ENCODE data around the gene PPIL4.
"Not testable (repeated sequence)": the region's sequence is repeated elsewhere in the genome, so short reads cannot be mapped to it uniquely, and the experiment has no call there.

Gene PPIL4

DNA sequence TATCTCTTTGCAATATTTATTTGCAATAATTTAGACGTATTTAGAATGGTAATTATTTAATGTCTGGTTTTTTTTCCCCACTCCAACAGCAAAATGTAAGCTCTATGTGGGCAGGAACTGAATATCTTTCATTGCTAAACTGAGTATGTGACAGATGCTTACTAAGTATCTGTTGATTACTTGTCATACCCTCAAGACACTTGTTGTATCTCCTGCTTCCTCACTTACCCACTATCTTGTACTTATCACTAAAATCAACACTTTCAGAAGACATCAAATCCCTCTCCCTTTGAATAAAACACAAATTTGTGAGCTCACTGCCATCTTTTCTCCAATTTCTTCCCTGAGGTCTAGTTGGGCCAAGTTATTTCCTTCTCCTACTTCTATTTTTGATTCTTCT is 30.3 kb downstream of the PPIL4 start:
- no peak for DNase-seq

DNA sequence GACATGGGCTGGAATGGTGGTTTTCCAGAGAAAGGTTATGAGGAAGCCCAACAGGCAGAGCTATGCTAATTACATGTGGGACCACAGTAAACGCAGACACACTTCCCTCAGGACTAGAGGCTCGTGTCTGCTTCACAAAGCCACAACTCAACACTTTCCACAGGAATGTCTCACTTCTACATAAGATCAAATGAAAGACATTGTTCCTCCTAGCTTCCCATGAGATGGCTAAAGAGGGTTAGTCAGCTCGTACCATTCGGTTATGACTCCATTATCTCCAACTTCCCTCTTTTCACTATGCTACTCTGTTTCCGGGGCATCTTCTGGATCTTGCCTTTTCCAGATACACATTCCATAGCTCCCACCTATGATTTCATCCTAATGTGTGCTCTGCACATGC is 31.9 kb downstream of the PPIL4 start:
- DNase-seq = no peak

DNA sequence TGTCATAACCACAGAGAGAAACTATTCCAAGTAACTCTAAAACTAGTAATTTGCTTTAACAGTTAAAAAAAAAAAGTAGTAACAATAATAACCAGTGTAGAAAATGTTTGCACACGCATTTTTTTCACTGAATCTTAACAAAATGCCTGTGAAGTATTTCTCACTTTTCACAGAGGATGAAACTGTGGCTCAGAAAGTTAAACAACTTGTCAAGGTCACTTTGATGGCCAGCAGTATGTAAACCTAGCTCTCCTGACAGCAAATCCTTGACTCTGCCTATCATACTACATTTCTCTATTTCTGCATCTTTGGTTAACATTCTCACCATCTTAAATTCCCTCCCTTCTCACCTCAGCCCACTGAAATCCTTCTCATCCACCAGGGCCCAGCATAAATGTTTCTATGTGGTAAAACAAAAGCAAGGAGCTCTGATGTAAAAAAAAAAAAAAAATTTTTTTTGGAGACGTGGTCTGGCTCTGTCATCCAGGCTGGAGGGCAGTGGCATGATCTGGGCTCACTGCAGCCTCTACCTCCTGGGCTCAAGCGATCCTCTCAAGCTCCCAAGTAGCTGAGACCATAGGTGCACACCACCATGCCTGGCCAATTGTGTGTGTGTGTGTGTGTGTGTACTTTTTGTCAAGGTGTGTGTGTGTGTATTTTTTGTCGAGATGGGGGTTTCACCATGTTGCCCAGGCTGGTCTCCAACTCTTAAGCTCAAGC is 34.9 kb downstream of the PPIL4 start:
- no peak for DNase-seq

DNA sequence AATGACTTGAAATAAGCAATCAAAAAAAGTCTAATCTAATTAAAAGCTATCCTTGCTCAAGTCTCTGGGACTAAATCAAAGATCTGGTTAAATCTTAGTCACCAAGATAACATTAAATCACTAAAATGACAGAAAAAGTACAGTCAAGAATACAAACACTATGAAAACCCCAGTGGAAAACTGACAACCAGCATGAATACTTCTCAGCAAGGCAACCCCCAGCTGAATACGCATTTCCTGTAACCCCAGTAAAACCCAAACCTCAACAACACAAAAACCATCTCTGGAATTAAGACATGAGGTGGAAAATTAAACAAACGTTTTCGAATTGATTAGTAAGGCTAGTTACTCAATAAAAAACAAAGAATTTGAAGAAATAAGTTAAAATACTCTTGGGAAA is 37.4 kb downstream of the PPIL4 start:
- DNase-seq = no peak

DNA sequence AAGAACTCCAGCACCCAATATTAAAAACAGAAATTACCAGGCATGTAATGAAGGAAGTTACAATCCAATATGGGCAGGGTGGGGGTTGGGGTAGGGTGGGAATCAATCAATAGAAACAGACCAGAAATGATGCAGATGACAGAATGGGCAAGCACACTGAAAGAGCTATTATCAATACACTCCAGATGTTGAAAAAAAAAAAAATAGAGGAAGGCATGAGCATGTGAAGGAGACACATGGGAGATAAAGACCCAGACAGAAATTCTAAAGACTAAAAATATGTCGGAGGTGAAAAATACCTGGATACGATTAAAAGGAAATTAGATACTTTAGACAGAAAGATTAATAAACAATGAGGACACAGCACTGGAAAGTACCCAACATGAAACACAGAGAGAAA is 42.0 kb downstream of the PPIL4 start:
- no peak for DNase-seq

DNA sequence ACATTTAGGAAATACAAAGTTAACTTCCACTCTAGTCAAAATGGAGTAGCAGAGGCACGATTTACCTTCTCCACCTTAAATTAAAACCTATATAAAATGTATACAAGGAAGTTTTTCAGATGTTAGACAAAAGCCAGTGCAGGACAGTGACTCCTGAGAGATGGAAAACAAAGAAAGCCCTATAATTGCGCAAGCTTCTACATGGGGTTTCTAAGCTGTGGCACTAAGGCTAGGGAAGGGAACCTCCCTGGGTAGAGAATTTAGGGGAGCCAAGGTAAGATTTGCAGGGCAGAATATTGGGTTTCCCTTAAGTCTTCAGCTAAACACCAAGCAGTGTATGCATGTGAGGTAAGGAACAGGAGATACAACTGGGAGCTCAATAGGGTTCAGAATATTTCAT is 42.6 kb downstream of the PPIL4 start:
- DNase-seq = no peak

DNA sequence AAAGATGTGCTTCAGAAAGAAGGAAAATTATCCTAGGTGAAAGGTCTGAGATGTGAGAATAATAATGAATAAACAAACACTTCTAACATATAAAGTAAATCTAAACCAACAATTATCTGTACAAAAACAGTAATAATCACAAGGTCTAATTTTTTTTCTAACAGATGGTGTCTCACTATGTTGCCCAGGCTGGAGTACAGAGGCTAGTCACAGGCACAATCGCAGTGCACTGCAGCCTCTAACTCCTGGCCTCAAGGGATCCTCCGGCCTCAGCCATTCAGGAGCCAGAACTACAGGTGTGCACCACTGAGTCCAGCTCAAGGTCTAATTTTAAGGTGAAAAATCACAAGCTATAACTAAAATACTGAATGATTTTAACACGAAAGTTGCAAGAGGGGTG is 44.1 kb downstream of the PPIL4 start:
- no peak for DNase-seq

DNA sequence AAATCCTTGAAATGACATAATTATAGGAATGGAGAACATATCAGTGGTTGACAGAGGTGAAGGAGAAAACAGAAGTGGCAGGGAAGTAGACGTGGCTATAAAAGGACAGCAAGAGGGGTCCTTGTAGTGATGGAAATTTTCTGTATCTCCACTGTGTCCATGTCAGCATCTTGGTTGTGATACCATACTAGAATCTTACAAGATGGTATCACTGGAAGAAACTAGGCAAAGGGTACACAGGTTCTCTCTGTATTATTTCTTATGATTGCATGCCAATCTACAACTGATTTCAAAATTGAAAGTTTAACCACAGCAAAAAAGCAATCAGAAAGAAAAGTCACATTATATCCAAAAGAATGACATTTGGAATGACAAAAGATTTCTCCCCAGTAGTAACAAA is 44.6 kb downstream of the PPIL4 start:
- DNase-seq = no peak

DNA sequence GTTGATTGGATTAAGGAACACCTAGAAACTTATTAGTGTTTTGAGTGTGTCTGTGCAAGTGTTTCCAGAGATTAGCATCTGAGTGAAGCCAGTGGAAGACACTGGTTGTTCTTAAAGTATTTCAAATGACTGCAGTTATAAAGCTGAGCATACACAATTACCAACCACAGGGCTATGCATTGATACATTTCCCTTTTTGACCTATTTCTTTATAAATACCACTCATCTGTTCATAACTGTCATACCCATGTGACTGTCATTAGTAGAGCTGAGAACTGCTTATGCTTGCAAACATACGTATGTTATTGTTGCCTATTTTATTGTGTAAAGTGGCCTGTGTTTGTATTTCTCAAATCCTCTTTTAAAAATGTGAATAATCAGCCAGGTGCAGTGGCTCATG is 45.7 kb downstream of the PPIL4 start:
- DNase-seq = no peak

DNA sequence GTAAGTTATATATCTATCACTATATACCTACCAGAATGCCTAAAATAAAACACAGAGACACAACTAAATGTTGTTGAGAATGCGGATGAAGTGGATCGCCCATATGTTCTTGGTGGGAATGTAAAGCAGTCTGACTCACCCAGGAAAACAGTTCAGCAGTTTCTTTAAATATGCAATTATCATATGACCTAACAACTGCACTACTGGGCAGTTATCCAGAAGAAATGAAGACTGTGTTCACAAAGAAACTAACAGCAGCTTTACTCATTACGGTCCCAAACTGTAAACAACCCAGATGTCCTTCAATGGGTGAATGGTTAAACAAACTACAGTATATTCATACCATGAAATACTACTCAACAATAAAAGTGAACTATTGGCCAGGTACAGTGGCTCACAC is 46.8 kb downstream of the PPIL4 start:
- peak; percentile 56 for DNase-seq

DNA sequence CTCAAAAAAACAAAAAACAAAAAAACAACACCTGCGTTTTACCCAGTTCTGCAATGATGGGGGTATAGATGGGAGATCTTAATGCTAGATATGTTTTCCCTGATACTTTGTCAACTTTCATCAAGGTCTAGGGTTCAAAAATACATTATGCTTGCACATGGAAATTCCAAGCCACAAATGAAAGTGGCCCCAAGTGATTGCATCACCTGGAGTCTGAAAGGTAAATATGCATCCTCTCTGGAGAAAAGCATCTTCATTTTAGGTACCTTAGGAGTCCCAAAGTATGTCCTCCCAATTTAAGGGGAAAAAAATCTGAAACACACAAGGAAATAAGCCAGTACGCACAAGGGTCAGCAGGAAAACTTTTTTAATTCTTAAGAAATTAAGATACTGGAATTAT is 48.5 kb downstream of the PPIL4 start:
- DNase-seq = no peak

DNA sequence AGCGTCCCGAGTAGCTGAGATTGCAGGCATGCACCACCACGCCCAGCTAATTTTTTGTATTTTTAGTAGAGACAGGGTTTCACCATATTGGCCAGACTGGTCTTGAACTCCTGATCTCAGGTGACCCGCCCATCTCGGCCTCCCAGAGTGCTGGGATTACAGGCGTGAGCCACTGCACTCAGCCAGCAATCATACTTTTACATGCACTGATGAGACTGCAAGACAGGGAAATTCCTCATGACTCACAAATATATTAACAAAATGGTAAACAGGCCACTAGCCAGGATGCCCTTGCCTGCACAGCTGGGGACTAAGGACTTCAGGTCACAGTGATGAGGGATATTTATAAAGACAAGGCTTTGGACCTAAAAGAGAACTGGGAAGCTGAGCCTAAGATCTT is 49.2 kb downstream of the PPIL4 start:
- DNase-seq = not testable (repeated sequence)

DNA sequence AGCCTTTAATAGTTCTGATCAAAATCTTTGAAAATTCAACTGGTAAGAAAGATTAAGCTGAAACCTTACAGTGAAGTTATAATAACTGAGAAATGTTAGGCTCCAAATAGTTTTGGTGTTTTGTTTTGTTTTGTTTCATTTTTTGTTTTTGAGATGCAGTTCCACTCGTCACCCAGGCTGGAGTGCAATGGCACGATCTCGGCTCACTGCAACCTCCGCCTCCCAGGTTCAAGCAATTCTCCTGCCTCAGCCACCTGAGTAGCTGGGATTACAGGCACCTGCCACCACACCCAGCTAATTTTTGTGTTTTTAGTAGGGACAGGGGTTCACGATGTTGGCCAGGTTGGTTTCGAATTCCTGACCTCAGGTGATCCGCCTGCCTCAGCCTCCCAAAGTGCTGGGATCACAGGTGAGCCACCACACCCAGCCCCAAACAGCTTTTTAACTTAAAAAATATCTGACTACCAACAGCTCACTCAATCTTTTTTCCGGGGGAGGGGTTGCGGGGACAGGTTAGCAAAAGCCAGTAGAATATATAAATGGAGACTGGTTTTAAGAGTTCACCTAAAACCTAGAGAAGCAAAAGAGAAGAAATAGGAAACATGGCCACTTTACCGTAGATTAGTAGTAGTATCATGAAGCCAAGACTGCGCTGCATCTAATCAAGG is 50.4 kb downstream of the PPIL4 start:
- DNase-seq = not testable (repeated sequence)

DNA sequence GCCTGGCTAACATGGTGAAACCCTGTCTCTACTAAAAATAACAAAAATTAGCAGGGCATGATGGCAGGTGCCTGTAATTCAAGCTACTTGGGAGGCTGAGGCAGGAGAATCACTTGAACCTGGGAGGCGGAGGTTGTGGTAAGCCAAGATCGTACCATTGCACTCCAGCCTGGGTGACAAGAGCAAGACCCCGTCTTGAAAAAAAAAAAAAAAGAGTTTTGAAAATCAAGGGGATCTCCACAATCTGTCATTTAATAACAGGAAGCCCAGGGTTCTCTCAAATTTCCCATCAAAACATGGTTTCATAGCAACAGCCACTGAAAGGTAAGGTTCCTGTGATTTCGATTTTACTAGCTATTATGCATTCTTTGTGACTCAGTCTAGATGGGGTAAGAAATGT is 51.0 kb downstream of the PPIL4 start:
- not testable (repeated sequence) for DNase-seq

DNA sequence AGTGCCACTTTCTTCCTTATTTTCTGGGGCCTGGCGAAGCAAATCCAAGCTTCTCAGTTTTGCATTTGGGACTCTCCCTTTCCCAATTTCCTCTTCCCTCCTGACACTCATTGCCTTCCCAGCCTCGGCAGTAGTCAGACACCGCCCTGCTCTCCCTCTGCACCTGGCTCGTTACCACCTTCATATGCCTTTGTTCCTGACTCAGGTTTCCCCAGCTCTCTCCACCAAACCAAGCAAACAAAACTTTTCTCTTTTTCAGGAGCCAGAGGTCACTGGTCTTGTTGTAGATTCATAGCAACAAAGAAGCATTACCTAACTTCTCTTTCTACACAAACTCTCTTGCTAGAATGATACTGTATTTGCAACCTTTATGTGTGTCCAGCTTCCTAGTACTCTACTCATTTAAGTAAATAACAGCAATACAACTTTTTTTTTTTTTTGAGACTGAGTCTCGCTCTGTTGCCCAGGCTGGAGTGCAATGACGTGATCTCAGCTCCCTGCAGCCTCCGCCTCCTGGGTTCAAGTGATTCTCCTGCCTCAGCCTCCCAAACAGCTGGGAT is 52.0 kb downstream of the PPIL4 start:
- no peak for DNase-seq

DNA sequence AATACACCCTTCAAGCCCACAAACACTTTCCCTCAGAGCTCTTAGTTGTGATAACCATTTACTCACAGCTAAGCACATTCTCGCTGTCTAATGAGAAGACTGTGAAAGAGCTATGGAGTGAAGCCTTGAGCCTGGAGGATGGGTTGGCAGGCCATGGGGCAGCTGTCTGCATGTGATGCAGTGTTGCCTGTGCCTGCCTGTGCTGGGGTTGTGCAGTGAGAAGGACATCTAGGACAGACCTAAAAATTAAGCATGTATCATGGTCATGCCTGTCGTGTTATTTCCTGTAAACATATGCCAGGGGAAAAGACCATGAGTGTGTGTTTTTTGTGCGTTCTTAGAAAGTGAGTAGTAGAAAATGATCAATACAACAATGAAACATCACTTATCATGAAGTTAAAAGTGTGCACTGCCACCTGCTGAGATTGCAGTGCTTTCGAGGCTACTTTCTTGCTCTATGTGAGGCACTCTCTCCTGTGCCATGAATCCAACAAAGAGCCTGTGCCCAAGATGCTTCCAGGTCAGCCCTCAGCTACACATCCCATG is 53.0 kb downstream of the PPIL4 start:
- DNase-seq = no peak

DNA sequence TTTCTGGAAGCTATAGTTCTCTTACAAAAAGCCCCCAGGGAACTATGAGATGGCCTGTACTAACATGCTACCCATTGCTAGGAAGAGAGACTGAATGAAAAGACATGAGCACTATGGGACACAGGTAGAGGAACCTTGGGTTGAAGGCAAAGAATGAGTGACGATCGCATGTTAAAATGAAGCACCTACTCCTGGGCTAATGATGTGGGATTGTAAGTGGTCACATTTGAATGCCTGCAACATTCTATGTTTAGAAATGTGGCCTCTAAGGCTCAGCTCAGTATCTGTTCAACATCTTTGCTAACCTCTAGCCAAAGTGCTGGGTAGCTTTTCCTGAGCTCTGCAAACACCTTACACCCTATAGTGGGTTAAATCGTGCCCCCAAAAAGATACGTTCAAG is 55.9 kb downstream of the PPIL4 start:
- no peak for DNase-seq

DNA sequence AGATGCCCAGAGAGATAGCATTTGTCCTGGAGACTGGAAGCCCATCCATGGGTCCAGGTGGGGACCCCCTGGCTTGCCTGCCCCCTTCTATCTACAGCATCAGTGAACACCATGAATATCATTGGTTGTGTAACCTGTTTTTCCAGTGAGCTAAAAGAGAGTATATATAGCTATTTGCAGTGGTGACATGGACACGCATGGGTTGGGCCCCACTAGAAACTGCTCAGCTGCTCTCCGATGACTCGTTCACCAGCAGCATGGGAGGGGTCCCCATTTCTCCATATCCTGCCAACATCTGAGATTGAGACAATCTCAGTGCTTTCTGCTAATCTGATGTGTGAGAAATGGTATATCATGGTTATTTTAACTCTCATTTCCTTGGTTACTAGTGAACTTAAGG is 57.0 kb downstream of the PPIL4 start:
- no peak for DNase-seq

DNA sequence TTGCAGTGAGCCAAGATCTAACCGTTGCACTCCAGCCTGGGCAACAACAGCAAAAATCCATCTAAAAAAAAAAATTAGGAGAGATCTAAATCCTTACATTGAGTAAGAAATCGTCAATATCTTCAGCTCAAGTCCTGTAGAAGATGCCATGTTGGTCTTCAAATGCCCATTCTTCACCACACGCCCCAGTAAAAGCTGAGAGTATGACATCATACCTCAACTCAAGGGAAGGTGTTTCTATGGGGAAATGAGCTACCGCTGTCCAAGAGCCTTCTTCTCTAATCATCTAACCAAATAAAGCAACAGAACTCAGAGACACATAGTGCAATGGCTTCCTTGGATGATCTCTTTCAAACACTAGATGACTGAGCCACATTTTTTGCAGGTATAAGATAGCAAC is 58.5 kb downstream of the PPIL4 start:
- DNase-seq = no peak

DNA sequence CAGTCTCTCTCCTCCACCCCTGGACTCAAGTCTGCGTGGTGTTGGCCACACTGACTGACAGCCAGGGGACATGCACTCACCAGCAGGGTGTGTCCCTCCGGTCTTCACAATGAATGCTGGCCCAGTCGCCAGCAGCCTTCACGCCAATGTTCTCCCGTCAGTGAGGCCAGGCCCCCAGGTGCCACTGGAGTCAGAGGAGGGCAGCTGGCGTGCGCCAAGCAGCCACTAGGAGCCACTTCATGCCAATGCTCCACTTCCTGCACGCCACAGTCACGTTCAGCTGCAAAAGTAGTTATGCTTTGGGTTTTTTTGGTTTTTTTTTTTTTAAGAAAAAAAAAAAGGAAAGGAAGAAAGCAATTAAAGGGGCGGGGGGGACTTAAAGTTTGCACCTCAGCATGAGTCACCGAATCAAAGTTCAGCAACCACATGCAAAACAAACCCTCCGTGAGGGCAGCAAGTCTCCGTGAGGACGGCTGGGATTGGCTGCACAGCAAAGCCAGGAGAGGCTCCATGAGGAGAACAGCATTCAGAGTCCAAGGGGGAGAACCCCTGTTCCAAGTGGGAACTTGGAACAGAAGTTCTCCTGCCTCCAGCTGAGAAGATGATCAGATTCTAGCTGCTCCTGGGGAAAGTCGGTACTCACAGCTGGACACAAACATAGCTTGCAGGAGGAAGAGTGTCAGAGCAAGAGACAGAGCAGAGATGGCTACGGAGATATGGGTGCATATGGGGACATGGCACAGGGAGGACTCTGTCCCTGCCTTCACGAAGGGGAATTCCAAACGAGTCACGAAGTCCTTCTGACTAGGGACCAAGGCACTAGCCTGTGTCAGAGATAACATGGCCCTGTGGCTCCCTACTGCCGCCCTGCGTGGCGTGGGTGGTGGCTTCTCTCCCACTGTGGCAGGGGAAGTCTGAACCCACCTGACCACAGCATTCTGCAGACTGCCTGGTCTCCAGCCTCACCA is 60.8 kb downstream of the PPIL4 start, which contains the start of gene ZC3H12D:
Gene ZC3H12D, minus strand, starts transcription at position 282 of the 968 bp plus-strand sequence. CDS start 10,471 bp downstream, outside the sequence.
- no peak for DNase-seq

DNA sequence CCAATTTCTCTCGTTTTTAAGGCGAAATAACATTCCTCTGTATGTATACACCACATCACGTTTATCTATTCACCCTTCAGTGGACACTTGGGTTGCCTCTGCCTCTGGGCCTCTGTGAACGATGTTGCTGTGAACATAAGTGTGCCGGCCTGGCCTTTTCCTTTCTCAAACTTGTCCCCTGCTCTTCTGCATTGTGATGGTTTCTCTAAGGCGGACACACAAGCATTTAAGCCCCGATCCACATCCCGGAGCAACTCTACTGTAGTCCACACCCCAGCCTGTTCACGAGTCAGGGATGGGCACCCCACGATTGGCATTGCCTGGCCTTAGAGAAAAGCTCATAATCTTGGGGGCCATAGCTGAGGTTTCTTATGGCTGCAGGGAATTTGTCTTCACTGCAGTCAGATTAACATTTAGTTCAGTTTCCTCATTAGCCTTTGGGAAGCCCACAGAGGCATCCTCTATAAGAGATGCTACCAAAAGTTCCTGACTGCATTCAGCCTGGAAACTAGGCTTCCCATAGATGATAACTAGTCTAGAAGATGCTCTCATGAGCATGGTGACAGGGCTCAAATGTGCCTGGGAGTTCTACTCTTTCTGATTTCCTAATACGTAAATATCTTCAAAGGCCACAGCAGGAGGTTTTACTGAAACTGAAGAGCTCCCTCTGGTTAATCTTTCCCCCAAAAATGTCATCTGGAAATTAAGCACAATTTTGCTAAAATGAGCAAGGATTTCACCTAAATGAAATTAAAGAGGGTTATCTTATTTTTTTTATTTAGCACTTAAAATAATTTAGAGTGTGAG is 61.8 kb downstream of the PPIL4 start:
- DNase-seq = no peak

DNA sequence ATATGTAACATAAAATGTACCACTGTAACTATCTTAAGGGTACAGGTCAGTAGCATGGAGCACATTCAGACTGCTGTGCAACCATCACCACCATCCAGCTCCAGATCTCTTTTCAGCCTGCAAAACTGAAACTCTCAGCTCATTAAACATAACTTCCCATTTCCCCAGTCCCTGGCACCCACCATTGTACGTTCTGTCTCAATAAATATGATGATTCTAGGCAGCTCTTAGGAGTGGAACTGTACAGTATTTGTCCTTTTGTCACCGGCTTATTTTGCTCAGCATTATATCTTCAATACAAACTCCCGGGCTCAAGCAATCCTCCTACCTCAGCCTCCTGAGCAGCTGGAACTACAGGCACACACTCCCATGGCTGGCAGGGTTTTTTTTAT is 62.5 kb downstream of the PPIL4 start:
- DNase-seq = no peak
